NT2/D1 (cell line): ENCODE results near the gene NLGN1.

Experiments used
- YY1 ChIP-seq: IDR thresholded peaks from 2 replicates; pipeline ENCODE4 v1.6.1; 2011; ENCODE audit not compliant: insufficient read length, insufficient read depth
- ZNF274 ChIP-seq: IDR thresholded peaks from 2 replicates; pipeline ENCODE4 v1.6.1; 2011; ENCODE audit warnings: mild to moderate bottlenecking, low read depth, low read length

GRCh38 chr3:174253196-174253823 is 855.8 kb downstream of the NLGN1 start:
- TF ChIP-seq YY1, result no peak
- TF ChIP-seq ZNF274, result no peak
